Natural killer cell (primary cell): ENCODE results near the gene NDUFB3. TPM values are rescaled to one million over a fixed set of nuclear protein-coding genes. Genes with fewer than 3 reads are reported as not detected.
"Not testable (repeated sequence)": the region's sequence is repeated elsewhere in the genome, so short reads cannot be mapped to it uniquely, and the experiment has no call there.

ENCODE experiments used
- ATAC-seq, 3 donors: fragments of 150-1000 bp in 2 of 3; fragments of 200-7000 bp in 1 of 3; cut with Tn5 transposase; 1 replicate in 1 of 3; 2 replicates in 2 of 3; pipeline ENCODE4 v1.10.0; 2021; ENCODE audit warnings: mild to moderate bottlenecking in 2 of 3, moderate library complexity in 2 of 3
- DNase-seq, 2 donors: peaks; one replicate each; pipeline versions ENCODE4 v3.0.0 to v3.0.0-alpha.2; 2013 to 2021; ENCODE audit warnings: mixed read lengths in 1 of 2
- H3K27ac ChIP-seq: one replicate; pipeline ENCODE4 v1.5.1; 2013; ENCODE audit warnings: mild to moderate bottlenecking, low read length
- H3K27me3 ChIP-seq: one replicate; pipeline ENCODE4 v1.6.1; 2013; ENCODE audit warnings: low read length; ENCODE audit not compliant: control insufficient read depth, insufficient read depth
- H3K36me3 ChIP-seq: one replicate; pipeline ENCODE4 v1.6.1; 2013; ENCODE audit warnings: low read length; ENCODE audit not compliant: control insufficient read depth, insufficient read depth
- H3K4me1 ChIP-seq: one replicate; pipeline ENCODE4 v1.6.1; 2013; ENCODE audit warnings: low read length; ENCODE audit not compliant: control insufficient read depth, insufficient read depth
- H3K4me3 ChIP-seq: one replicate; pipeline ENCODE4 v1.5.1; 2013; ENCODE audit warnings: low read length
- H3K9me3 ChIP-seq: one replicate; pipeline ENCODE4 v1.6.1; 2013; ENCODE audit warnings: low read length; ENCODE audit not compliant: control insufficient read depth, insufficient read depth
- H3K27ac Mint-ChIP-seq, 2 donors: one replicate each; pipeline ENCODE4 v1.8.0; 2022; ENCODE audit warnings: mild to moderate bottlenecking in 2 of 2, mixed read lengths in 2 of 2, moderate library complexity in 1 of 2
- H3K27me3 Mint-ChIP-seq, 2 donors: one replicate each; pipeline ENCODE4 v1.8.0; 2022; ENCODE audit warnings: low read depth in 2 of 2, mixed read lengths in 2 of 2
- H3K36me3 Mint-ChIP-seq: one replicate; pipeline ENCODE4 v1.8.0; 2022; ENCODE audit warnings: mixed read lengths
- H3K4me1 Mint-ChIP-seq, 2 donors: one replicate each; pipeline ENCODE4 v1.8.0; 2022; ENCODE audit warnings: mixed read lengths in 2 of 2
- H3K4me3 Mint-ChIP-seq: one replicate; pipeline ENCODE4 v1.8.0; 2022; ENCODE audit warnings: mild to moderate bottlenecking, moderate library complexity, mixed read lengths
- H3K9me3 Mint-ChIP-seq, 2 donors: one replicate each; pipeline ENCODE4 v1.8.0; 2022; ENCODE audit warnings: mixed read lengths in 2 of 2
- CTCF ChIP-seq: fragments of 200-600 bp; IDR thresholded peaks from one replicate; pipeline ENCODE4 v1.8.0; 2022; ENCODE audit warnings: antibody characterized with exemption
- WGBS: methylation state at CpG from one replicate; pipeline ENCODE4 v1.1.7; 2013; ENCODE audit warnings: missing lambda C conversion rate; ENCODE audit not compliant: insufficient coverage; 5-methylcytosine and 5-hydroxymethylcytosine counted together
- intact Hi-C: fragments of 100-400 bp; cut with micrococcal nuclease; formaldehyde crosslinking; loops from one replicate; pipeline ENCODE4 v1.14.2; 2022
- total RNA-seq, 4 donors: library from RNA; stranded (reverse); fragments of 120-200 nt in 1 of 4; gene quantifications; one replicate each; pipeline versions ENCODE4 v1.2.3 to v1.2.4, GENCODE V29; 2013 to 2022

The NDUFB3 gene
- total RNA-seq, 3 donors from 2014 or later (not counting 1 experiment from before 2014, with no cell fraction given), result 23.5 to 32.7 (median 30.7) TPM

GRCh38 chr2:201058914-201059313 lies 12.9 kb upstream of the NDUFB3 start:
- intact Hi-C loops, result no loop called here
- 93% methylated on average over 1 of the region's 1 CpG for WGBS
- H3K9me3 ChIP-seq, result no peaks in the 10 kb centered on the region
- H3K4me1 ChIP-seq, result no peaks in the 10 kb centered on the region
- no peak overlapping the region for H3K27ac ChIP-seq
- H3K4me3 Mint-ChIP-seq, result no peak overlapping the region
- no peaks in the 10 kb centered on the region for H3K36me3 Mint-ChIP-seq
- H3K9me3 Mint-ChIP-seq, result no peaks in the 10 kb centered on the region
- peaks cover 43 to 45% of the 10 kb centered on the region in 2 donors for H3K4me1 Mint-ChIP-seq
- H3K36me3 ChIP-seq, result peaks cover 11% of the 10 kb centered on the region
- ATAC-seq (no peak), DNase-seq (no peak)
- peak overlapping the region; percentile 62 to 72 for H3K27ac Mint-ChIP-seq
- TF ChIP-seq CTCF, result no peak
- H3K27me3 ChIP-seq, result no peaks in the 10 kb centered on the region
- H3K27me3 Mint-ChIP-seq, result no peaks in the 10 kb centered on the region
- H3K4me3 ChIP-seq, result no peak overlapping the region

GRCh38 chr2:201059961-201060755 lies 11.6 kb upstream of the NDUFB3 start:
- peak in 2 of 3 donors; percentile 58 to 60 for ATAC-seq

DNA sequence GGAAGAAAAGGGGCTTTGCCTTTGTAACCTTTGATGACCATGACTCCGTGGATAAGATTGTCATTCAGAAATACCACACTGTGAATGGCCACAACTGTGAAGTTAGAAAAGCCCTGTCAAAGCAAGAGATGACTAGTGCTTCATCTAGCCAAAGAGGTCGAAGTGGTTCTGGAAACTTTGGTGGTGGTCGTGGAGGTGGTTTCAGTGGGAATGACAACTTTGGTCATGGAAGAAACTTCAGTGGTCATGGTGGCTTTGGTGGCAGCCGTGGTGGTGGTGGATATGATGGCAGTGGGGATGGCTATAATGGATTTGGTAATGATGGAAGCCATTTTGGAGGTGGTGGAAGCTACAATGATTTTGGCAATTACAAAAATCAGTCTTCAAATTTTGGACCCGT lies 8.3 kb upstream of the NDUFB3 start:
- H3K4me3 Mint-ChIP-seq, H3K9me3 Mint-ChIP-seq, H3K4me3 ChIP-seq, H3K36me3 ChIP-seq, H3K9me3 ChIP-seq, intact Hi-C loops, DNase-seq, H3K27ac ChIP-seq, H3K27me3 Mint-ChIP-seq, ATAC-seq, H3K27me3 ChIP-seq, H3K36me3 Mint-ChIP-seq, H3K4me1 ChIP-seq: not testable (repeated sequence)
- H3K27ac Mint-ChIP-seq, result peak overlapping the region; percentile 59 to 77
- WGBS, result 64% methylated on average over 5 of the region's 5 CpGs
- H3K4me1 Mint-ChIP-seq, result peaks cover 38 to 53% of the 10 kb centered on the region in 2 donors

More at GRCh38 chr2:201059961-201060755, 11.6 kb upstream of the NDUFB3 start:
- no peaks in the 10 kb centered on the region for H3K27me3 ChIP-seq
- H3K9me3 Mint-ChIP-seq, result no peaks in the 10 kb centered on the region
- H3K4me1 ChIP-seq, result no peaks in the 10 kb centered on the region
- H3K27ac ChIP-seq, result peak overlapping the region; percentile 11
- no peaks in the 10 kb centered on the region for H3K36me3 Mint-ChIP-seq
- intact Hi-C loops, result no loop called here
- DNase-seq, result peak in 1 of 2 donors; percentile 12
- peaks cover 11% of the 10 kb centered on the region for H3K36me3 ChIP-seq
- no peak for TF ChIP-seq CTCF
- H3K4me1 Mint-ChIP-seq, result peaks cover 40 to 49% of the 10 kb centered on the region in 2 donors
- no peak overlapping the region for H3K4me3 ChIP-seq
- H3K27me3 Mint-ChIP-seq, result no peaks in the 10 kb centered on the region
- peak overlapping the region; percentile 62 to 72 for H3K27ac Mint-ChIP-seq
- H3K4me3 Mint-ChIP-seq, result peak overlapping the region; percentile 25
- no peaks in the 10 kb centered on the region for H3K9me3 ChIP-seq
- WGBS, result 81% methylated on average over 9 of the region's 10 CpGs

GRCh38 chr2:201064797-201065329 lies 6.9 kb upstream of the NDUFB3 start:
- peak overlapping the region; percentile 36 to 68 for H3K27ac Mint-ChIP-seq
- no peak overlapping the region for H3K4me3 Mint-ChIP-seq
- peaks cover 7% of the 10 kb centered on the region for H3K36me3 ChIP-seq
- TF ChIP-seq CTCF, result no peak
- 90% methylated on average over 1 of the region's 2 CpGs for WGBS
- no peaks in the 10 kb centered on the region for H3K36me3 Mint-ChIP-seq
- H3K27me3 ChIP-seq, result no peaks in the 10 kb centered on the region
- peaks cover 2% of the 10 kb centered on the region for H3K4me1 ChIP-seq
- DNase-seq (no peak), ATAC-seq (no peak)
- H3K27me3 Mint-ChIP-seq, result no peaks in the 10 kb centered on the region
- no peaks in the 10 kb centered on the region for H3K9me3 ChIP-seq
- peaks cover 39 to 55% of the 10 kb centered on the region in 2 donors for H3K4me1 Mint-ChIP-seq
- H3K9me3 Mint-ChIP-seq, result no peaks in the 10 kb centered on the region
- H3K27ac ChIP-seq, result no peak overlapping the region
- H3K4me3 ChIP-seq, result no peak overlapping the region
- intact Hi-C loops, result no loop called here
